NCI-H510A treated with DMSO at 0.1 percent for 48 hours (cell line): Measurements from ENCODE around the gene PERM1.
"Not testable (repeated sequence)": the region's sequence is repeated elsewhere in the genome, so short reads cannot be mapped to it uniquely, and the experiment has no call there.

Experiments used
- DNase-seq: peaks from one replicate; lab custom pipeline; 2025; lab: John Stamatoyannopoulos, UW

PERM1 gene

DNA sequence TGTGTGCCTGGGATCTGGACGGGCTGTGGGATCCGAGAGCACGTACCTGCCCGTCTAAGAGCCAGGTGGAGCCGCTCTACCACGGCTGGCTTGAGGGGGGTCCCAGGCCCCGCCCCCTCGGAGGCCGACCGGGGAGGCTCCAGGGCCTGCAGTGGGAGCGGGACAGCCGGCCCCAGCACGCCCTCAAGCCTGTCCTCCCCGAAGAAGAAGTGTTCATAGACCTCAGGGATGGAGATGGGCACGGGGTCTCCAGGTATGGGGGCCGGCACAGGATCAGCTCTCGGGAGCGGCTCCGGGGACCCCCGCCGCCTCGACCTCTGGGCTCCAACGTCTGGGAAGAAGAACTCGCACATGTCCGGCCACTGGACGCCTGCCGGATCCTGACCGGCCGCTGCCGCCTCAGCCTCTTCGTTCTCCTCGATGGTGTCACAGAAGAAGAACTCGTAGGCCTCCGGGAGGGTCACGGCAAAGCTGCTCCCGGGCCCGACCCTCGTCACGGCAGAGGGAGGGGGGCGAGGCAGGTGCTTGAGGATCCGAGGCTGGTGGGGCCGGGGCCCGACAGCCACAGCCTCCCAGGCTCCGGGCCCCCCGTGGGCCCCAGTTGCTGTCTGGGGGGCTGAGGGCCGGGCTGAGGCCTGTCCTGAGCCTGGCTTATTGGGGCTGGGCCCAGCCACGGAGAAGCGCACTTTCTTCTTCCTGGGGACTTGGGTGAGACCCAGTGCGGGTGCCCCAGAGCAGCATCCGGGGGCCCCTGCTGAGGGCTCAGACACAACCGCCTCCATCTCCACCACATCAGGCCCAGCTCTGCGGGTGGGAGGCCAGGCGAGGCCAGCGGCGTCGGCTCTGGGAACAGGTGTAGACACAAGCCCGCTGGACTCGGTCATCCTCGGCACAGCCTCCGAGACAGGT, 2.8 kb downstream of the PERM1 start:
- no peak for DNase-seq

DNA sequence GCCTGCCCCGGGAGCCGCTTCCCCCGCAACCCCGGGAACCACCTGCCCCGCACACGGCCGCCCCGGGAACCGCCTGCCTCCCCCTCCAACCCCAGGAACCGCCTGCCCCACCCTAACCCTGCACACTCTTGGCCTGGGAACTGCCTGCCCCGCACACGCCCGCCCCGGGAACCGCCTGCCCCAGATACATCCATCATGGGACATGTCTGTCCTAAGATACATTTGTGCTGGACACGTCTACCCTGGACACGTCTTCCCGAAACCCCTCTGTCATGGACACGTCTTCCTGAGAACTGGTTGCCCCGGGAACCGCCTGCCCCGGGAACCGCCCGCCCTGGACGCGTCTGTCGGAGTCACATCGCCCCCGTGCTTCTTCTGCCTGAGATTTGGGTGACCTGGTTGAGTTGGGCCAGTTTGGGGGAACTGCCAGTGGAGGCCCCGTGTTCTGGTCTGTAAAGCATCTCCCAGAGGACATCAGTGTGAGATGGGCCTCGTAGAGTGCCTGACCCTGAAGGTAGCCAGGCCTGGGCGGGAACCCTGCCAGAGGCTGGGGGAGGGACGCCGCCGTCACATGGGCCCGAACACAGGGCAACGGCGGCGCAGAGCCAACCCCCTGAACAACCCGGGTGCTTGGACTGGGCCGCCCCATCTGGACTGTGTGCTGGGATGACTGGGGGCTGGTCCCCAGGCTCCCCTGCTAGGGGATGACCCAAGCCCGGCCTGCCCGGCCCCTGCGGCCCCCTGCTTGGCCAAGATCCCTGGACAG, 3.6 kb downstream of the PERM1 start:
- no peak for DNase-seq

DNA sequence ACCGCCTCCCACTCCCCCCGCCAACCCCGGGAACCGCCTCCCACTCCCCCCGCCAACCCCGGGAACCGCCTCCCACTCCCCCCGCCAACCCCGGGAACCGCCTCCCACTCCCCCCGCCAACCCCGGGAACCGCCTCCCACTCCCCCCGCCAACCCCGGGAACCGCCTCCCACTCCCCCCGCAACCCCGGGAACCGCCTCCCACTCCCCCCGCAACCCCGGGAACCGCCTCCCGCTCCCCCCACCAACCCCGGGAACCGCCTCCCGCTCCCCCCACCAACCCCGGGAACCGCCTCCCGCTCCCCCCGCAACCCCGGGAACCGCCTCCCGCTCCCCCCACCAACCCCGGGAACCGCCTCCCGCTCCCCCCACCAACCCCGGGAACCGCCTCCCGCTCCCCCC, 5.1 kb downstream of the PERM1 start:
- DNase-seq, result not testable (repeated sequence)

DNA sequence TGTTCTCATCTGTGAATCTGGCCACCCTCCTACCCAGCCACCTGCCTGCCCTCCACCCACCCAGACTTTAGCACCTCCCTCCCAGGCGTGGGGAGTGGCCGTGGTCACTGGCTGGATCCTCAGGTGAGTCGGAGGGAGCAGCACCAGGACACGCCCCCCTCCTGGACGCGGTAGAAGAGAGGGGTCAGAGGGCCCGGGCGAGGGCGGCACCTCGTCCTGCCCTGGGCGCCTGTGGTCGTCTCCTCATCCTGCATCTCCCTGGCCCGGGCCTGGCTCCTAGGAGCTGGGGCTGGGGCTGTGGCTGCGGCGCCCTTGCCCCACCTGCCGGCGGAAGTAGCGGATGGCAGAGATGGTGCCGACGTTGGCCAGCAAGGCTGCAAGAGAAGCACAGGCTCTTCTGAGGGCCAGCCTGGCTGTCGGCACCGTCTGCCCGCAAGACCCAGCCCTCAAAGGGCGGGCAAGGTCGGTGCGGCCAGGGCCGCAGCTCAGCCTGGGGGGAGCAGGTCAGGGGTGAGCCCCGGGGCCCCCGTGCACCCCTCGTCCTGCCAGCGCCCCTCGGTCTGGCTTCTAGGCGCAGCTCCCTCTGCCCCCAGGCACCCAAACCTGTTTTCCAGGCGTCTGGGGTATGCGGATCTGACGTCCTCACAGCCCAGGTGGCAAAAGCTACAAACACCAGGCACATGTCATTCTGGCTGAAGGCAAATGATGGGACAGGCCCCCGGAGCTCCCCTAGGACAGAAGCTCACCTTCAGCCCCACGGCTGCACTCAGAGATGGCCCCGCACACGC, 5.8 kb downstream of the PERM1 start:
- peak; percentile 80 for DNase-seq

DNA sequence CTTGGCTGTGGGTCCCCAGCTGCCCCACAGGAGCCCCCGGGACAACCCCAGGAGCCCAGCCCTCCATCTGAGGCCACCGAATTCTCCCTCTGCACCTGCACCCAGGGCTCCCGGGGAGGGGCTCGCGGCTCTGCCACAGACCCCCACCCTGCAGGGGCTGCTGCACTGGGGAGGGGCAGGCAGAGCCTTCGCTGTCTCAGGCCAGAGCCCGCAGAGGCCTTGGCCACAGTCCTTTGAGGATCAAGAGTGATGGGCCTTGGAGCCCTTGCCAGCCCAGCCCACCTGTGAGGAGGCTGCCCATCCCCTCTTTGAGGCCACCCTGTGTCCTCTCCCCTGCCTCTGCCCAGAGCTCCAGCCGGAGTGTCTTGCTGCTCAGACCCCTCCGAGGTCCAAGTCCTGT, 6.5 kb downstream of the PERM1 start:
- no peak for DNase-seq

DNA sequence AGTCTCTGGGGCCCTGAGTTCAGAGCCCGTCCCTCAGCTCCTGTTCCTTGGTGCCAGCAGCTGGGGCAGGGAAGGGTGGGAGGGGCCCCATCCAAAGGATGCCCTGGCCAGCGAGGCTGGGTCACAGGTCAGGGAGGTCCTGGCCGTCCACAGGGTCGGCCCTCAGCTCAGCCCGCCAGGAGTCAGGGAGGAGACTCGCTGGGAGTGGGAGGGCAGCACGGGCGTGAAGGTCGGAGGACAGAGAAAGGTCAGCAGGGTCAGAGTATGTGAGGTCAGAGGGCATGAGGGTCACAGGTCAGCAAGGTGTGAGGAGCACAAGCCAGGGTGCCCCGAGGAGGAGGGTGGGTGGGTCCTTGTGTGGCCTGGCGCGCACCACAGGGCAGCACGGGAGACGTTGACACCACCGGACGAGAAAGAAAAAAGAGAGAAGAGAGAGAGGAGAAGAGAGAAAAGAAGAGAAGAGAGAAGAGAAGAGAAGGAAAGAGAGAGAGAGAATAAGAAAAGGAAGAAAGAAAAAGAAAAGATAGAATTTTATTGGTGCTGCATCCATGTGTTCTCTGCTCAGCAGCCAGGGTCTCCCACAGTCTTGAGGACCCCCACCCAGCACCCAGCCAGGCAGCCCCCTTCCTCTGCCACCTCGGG, 7.1 kb downstream of the PERM1 start:
- DNase-seq, result no peak

DNA sequence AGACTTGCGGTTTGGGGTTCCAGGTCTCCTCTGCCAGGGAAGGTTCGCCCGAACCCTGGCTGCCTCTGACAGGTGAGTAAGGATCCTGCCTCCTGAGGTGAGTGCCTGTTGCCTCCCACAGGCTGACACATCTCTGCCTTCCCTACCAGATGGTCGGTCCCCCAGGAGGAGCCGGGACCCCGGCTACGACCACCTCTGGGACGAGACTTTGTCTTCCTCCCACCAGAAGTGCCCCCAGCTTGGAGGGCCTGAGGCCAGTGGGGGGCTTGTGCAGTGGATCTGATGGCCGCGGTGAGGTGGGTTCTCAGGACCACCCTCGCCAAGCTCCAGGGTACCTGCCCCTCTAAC, 7.6 kb downstream of the PERM1 start:
- no peak for DNase-seq

DNA sequence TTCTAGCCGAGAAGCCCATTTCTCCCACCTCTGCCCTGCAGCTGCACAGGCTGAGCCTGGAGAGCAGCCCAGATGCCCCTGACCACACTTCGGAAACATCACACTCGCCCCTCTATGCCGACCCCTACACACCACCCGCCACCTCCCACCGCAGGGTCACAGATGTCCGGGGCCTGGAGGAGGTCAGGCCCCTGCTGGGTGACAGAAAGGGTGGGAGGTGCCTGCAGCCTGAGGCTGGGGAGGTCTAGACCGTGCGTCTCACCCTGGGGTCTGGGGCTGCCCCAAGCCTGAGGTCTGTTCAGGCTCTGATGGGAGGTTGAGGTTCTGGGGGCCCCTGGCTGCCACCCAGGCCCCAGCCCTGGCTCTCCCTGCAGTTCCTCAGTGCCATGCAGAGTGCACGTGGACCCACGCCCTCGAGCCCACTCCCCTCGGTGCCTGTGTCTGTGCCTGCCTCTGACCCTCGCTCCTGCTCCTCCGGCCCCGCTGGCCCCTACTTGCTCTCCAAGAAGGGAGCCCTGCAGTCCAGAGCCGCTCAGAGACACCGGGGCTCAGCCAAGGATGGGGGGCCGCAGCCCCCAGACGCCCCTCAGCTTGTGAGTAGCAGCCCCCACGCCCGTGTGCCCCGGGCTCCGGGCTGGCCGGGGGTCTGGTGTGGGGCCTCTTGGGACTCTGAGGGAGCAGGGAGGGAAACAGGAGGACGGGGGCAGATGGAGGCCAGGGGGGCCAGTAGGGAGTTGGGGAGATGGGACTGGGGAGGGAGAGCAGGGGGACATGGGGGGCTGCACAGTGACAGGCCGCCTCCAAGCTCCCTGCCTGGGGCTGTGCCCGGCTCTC, 8.2 kb downstream of the PERM1 start:
- DNase-seq, result no peak

DNA sequence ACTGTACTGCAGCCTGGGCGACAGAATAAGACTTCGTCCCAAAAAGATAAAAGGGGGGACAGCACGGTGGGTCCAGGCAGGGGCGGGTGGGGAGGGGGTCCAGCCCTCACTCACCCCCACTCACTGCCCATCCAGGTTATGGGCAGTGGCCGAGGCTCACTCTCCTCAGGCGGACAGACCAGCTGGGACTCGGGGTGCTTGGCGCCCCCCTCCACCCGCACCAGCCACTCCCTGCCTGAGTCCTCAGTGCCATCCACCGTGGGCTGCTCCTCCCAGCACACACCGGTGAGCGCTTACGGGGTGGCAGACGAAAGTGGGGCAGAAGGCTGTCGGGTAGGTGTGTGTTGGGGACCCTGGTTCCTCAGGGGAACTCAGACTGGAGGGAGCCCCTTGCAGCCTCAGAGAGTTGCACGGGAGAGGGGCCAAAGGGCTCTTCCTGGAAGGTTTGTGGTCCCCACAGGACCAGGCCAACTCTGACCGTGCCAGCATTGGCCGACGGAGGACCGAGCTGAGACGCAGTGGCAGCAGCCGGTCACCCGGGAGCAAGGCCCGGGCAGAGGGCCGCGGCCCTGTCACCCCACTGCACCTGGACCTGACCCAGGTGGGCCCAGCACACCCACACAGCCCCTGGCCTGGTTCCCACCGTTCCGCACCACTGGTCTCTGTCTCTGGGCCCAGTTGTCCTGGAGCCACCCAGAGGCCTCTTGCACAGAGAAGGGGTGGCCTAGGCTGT, 9.0 kb downstream of the PERM1 start:
- no peak for DNase-seq

DNA sequence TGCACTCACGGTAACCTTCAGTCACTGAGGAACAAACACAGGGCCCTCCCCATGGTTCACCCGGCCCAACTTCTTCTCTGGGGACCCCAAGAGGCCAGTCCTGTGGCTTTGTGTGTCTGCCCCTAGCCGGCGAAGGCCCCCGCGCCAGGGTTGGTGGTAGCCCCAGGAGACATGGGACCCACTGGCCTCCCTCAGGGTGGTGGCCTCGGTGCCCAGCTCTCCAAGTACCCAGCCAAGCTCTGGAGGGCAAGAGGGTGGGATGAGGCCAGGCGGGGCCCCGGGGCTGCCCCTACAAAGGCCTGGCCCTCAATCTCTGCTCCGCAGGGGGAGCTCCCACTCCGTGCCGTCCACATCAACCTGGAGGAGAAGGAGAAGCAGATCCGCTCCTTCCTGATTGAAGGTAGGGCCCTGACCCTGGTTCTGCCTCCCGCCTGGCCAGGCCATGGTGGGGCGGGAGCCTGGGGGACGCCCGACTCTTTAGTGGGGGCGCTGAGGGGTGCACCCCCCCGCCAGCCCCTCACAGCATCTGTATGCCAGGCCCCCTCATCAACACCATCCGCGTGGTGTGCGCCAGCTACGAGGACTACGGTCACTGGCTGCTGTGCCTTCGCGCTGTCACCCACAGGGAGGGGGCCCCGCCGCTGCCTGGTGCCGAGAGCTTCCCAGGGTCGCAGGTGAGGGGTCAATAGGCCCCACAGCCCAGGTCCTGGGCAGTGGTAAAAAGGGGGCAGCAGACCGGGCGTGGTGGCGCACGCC, 10.0 kb downstream of the PERM1 start:
- DNase-seq, result no peak

DNA sequence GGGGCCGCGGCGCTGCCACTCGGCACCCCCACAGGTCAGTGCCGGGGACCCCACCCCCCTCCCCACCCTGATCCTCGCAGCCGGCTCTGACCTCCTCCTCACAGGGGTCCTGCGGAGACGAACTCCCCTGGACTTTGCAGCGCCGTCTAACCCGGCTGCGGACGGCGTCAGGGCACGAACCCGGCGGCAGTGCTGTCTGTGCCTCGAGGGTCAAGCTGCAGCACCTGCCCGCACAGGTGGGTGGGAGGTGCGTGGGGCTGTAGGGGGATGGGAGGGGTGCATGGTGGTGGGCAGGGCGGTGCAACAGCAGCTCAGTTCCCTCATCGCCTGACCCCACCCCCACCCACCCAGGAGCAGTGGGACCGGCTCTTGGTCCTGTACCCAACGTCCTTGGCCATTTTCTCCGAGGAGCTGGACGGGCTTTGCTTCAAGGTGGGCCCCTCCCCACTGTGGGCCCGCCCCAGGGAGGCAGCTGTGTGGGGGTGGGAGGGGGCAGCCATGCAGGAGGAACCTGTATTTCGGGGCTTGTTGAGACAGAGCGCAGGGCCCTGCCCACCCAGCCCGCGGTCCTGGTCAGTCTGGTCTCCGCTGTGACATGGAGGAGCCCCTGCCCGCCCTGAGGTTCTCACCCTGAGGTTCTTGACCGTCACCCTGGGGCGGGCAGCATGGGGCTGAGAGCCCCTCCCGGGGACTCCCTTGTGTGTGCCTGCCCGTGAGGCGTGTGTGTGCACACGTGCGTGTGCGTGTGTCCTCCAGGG, 10.7 kb downstream of the PERM1 start:
- DNase-seq, result no peak

DNA sequence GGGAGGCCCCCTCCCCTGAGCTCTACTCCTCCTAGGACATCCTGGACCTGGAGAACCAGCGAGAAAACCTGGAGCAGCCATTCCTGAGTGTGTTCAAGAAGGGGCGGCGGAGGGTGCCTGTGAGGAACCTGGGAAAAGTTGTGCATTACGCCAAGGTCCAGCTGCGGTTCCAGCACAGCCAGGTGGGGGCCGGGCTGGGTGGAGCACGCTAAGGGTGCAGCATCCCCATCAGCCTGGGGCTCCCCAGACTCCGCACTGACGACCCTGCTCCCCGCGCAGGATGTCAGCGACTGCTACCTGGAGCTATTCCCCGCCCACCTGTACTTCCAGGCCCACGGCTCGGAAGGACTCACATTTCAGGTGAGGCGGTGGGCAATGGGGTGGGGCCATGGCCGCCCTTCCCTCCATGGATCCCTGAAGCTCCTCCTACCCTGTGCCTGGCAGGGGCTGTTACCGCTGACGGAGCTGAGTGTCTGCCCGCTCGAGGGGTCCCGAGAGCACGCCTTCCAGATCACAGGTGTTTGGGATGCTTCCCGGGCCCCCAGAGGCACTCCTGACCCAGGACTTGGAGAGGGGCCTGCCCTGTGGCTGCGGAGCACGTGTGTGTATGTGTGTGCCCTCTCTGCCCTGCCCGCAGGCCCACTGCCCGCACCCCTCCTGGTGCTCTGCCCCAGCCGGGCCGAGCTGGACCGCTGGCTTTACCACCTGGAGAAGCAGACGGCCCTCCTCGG, 11.5 kb downstream of the PERM1 start:
- DNase-seq, result no peak

DNA sequence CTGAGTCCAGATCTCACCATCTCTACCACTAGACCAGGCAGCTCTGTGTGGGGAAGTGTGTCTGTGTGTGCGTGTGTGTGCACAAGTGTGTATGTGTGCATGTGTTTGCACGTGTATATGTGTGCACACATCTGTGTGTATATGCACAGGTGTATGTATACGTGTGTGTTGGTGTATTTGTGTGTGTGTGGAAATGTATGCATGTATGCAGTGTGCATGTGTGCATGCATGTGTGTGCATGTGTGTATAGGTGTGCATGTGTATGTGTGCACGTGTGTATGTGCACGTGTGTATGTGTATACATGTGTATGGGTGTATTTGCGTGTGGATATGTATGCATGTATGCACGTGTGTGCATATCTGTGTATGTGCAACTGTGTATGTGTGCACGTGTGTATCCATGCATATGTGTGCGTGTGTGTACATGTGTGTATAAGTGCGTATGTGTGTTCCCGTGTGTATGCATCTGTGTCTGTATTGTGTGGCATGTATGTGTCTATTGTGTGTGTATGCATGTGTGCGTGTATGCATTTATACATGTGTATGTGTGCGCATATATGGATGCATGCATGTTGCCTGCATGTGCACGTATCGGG, 12.5 kb downstream of the PERM1 start:
- DNase-seq, result no peak

DNA sequence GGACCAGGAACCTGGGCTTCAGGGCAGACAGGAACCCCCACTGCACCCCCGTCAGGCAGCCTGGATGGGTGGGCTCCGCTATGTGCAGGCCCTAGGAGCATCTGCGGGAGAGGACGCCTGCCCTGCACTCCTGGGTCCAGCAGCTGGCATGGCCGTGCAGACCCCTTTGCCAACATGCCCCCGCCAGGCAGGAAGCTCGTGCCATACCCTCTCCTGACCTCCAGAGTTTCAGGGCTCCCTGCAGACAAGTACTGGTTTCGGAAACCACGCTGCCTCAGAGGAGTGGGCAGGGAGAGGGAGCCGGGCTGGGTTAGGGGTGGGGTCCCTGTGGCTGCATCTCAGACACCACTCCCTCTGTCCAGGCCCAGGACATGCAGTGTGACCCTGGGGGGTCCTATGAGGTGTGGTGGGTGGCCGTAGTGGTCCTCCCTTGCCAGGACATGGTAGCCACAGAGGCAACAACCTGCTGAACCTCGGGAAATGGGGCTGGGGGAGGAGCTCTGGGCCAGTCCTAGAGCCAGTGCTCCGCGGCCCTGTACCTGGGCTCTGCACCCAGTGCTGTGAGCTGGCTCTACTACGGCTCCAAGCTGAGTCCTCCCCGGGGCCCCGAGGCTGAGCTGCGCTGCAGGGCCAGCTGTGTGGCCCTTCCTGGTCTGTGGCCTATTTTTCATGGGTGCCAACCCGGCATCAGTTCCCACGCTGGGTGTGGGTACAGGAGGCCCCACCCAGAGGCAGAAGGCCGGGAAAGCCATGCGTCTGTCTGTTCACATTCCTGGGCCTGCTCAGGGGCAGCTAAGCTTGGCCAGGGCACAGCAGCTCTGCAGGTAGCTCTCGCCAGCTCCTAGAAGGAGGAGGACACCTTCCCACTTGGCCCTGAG, 14.2 kb downstream of the PERM1 start:
- DNase-seq, result no peak

DNA sequence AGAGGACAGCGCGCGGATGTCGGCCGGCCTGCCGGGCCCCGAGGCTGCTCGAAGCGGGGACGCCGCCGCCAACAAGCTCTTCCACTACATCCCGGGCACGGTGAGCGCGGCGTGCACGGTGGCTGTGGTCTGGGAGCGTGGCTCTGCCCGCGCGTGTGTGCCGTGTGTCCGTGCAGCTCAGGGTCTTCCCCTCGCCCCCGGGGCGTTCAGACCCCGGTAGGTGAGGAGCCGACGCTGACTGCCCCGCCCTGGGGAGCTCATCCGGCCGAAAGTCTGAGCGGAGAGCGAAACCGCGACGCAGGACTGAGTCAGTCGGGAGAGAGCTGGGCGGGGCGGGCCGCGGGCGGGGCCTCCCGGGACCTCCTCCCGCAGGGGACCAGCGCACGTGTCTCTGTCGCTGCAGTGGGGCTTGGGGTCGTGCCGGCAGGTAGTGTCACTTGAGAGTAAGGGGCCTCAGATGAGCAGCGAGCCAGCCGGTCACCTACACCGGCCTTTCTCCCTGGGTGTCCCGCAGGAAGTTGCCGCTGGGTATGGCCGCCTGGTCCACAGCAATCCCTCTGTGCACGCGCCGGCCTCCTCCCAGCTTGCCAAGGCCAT, 15.1 kb downstream of the PERM1 start:
- no peak for DNase-seq

DNA sequence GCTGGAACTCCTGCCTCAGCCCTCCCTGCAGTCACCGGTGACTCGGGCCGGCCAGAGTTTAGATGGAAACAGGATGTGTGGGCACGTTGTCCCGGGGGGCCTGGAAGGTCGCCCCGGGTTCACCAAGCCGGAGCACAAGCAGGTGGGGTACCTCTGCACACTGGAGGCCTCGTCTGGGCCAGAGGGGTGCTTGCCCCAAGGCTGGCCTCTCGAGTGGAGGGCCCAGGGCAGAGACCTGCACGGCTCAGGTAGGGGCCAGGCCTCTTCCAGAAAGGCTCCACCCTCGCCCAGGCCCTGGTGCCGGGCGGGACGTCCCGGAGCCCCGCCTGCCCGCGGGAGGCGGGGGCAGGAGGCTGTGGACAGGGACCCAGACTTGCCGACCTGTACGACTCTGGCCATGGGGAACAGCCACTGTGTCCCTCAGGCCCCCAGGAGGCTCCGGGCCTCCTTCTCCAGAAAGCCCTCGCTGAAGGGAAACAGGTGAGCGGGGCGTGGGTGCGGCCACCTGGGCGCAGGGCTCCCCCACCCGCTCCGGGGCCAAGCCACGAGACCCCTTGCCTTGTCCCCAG, 15.7 kb downstream of the PERM1 start, which contains the start of gene PLEKHN1:
Gene PLEKHN1, plus strand, starts transcription at position 348 of the 569 bp plus-strand sequence. Its CDS starts 50 bp downstream, at position 398.
- DNase-seq, result no peak
